Liver (tissue), 9 donors: ENCODE measurements around the gene PALLD. TPM values are rescaled to one million over a fixed set of nuclear protein-coding genes. Genes with fewer than 3 reads are reported as not detected.

Source experiments
- DNase-seq: peaks from one replicate; pipeline ENCODE4 v3.0.0-alpha.2; 2017; ENCODE audit warnings: low spot score
- H3K27ac ChIP-seq, 2 donors: one replicate each; pipeline ENCODE4 v1.7.0; 2013; ENCODE audit warnings: inconsistent platforms in 2 of 2, low read length in 2 of 2, control low read depth in 1 of 2, low read depth in 1 of 2, mild to moderate bottlenecking in 1 of 2
- H3K27me3 ChIP-seq, 4 donors: one replicate each; pipeline versions ENCODE4 v1.6.1 to v1.7.0; 2013; ENCODE audit warnings: low read length in 3 of 4, inconsistent platforms in 1 of 4, mild to moderate bottlenecking in 1 of 4, moderate library complexity in 1 of 4; ENCODE audit not compliant: control insufficient read depth in 4 of 4, insufficient read depth in 4 of 4
- H3K36me3 ChIP-seq, 4 donors: one replicate each; pipeline versions ENCODE4 v1.6.1 to v1.7.0; 2013; ENCODE audit warnings: low read length in 3 of 4, mild to moderate bottlenecking in 3 of 4, low read depth in 1 of 4, moderate library complexity in 1 of 4; ENCODE audit not compliant: control insufficient read depth in 4 of 4, insufficient read depth in 3 of 4
- H3K4me1 ChIP-seq, 4 donors: one replicate each; pipeline versions ENCODE4 v1.6.1 to v1.7.0; 2013; ENCODE audit warnings: low read length in 3 of 4, mild to moderate bottlenecking in 3 of 4, moderate library complexity in 1 of 4; ENCODE audit not compliant: control insufficient read depth in 4 of 4, insufficient read depth in 4 of 4
- H3K4me3 ChIP-seq, 3 donors: one replicate each; pipeline versions ENCODE4 v1.6.1 to v1.7.0; 2013; ENCODE audit warnings: low read length in 3 of 3, control low read depth in 1 of 3, low read depth in 1 of 3, mild to moderate bottlenecking in 1 of 3
- H3K9ac ChIP-seq, 2 donors: one replicate each; pipeline ENCODE4 v1.7.0; 2013; ENCODE audit warnings: low read length in 2 of 2, mild to moderate bottlenecking in 2 of 2, moderate library complexity in 2 of 2, control low read depth in 1 of 2, low read depth in 1 of 2
- H3K9me3 ChIP-seq, 4 donors: one replicate each; pipeline versions ENCODE4 v1.6.1 to v1.7.0; 2013; ENCODE audit warnings: low read length in 3 of 4; ENCODE audit not compliant: control insufficient read depth in 4 of 4
- EGR1 ChIP-seq, 2 donors: IDR thresholded peaks; 2 replicates each; pipeline ENCODE4 v1.6.1; 2016 to 2018; ENCODE audit warnings: antibody characterized with exemption in 2 of 2, low read depth in 2 of 2
- FOXA2 ChIP-seq: IDR thresholded peaks from 2 replicates; pipeline ENCODE4 v1.6.1; 2016; ENCODE audit warnings: antibody characterized with exemption
- GABPA ChIP-seq, 2 donors: IDR thresholded peaks in 1 of 2; conservative IDR thresholded peaks in 1 of 2; 2 replicates each; pipeline ENCODE4 v1.6.1; 2016; ENCODE audit warnings: antibody characterized with exemption in 2 of 2, mild to moderate bottlenecking in 1 of 2, moderate library complexity in 1 of 2
- HNF4A ChIP-seq, 2 donors: conservative IDR thresholded peaks; 2 replicates each; pipeline ENCODE4 v1.6.1; 2016; ENCODE audit warnings: antibody characterized with exemption in 2 of 2, mild to moderate bottlenecking in 2 of 2
- HNF4G ChIP-seq: IDR thresholded peaks from 2 replicates; pipeline ENCODE4 v1.6.1; 2016; ENCODE audit warnings: antibody characterized with exemption
- MAX ChIP-seq: IDR thresholded peaks from 2 replicates; pipeline ENCODE4 v1.6.1; 2016; ENCODE audit warnings: antibody characterized with exemption
- NR2F2 ChIP-seq: IDR thresholded peaks from 2 replicates; pipeline ENCODE4 v1.6.1; 2016; ENCODE audit warnings: antibody characterized with exemption
- RAD21 ChIP-seq, 2 donors: IDR thresholded peaks; 2 replicates each; pipeline ENCODE4 v1.6.1; 2016; ENCODE audit warnings: antibody characterized with exemption in 2 of 2, mild to moderate bottlenecking in 2 of 2
- REST ChIP-seq: IDR thresholded peaks from 2 replicates; pipeline ENCODE4 v1.6.1; 2016; ENCODE audit warnings: antibody characterized with exemption, mild to moderate bottlenecking
- RXRA ChIP-seq, 2 donors: IDR thresholded peaks; 2 replicates each; pipeline ENCODE4 v1.6.1; 2017 to 2018; ENCODE audit warnings: antibody characterized with exemption in 2 of 2, mild to moderate bottlenecking in 1 of 2
- SP1 ChIP-seq: IDR thresholded peaks from 2 replicates; pipeline ENCODE4 v1.6.1; 2018; ENCODE audit warnings: antibody characterized with exemption, mild to moderate bottlenecking
- TAF1 ChIP-seq: conservative IDR thresholded peaks from 2 replicates; pipeline ENCODE4 v1.6.1; 2016; ENCODE audit warnings: antibody characterized with exemption, mild to moderate bottlenecking
- ZBTB33 ChIP-seq: IDR thresholded peaks from 2 replicates; pipeline ENCODE4 v1.6.1; 2016; ENCODE audit warnings: antibody characterized with exemption
- WGBS: extraction: QIAGEN DNeasy Blood & Tissue Kit; methylation state at CpG from one replicate; pipeline ENCODE4 v1.1.7; 2013; 5-methylcytosine and 5-hydroxymethylcytosine counted together
- polyA plus RNA-seq, 2 donors: library from polyadenylated mRNA; stranded (reverse) in 1 of 2; unstranded in 1 of 2; fragments of 200-250 nt in 1 of 2; fragments of >200 nt in 1 of 2; fragmentation: Nextera tagmentation in 1 of 2; extraction: Ambion mirVana in 1 of 2; gene quantifications; one replicate each; pipeline versions ENCODE4 v1.2.1 to v1.2.3, GENCODE V29; 2013 to 2015
- total RNA-seq, 2 donors: library from RNA; depleted of rRNA; stranded (reverse); fragments of >200 nt; gene quantifications; one replicate each; pipeline ENCODE4 v1.2.3, GENCODE V29; 2014
- TF ChIP-seq, protein P1 (sequence below): IDR thresholded peaks from 2 replicates; pipeline ENCODE4 v1.6.1; 2016; ENCODE audit warnings: antibody characterized with exemption
- donor health status: healthy.
- donor health status: healthy.
- donor health status: healthy.
- donor health status: healthy.
- donor health status: healthy.

The PALLD gene
- total and polyA plus RNA-seq, 4 donors = 9.0 to 26.3 (median 14.7) TPM

DNA sequence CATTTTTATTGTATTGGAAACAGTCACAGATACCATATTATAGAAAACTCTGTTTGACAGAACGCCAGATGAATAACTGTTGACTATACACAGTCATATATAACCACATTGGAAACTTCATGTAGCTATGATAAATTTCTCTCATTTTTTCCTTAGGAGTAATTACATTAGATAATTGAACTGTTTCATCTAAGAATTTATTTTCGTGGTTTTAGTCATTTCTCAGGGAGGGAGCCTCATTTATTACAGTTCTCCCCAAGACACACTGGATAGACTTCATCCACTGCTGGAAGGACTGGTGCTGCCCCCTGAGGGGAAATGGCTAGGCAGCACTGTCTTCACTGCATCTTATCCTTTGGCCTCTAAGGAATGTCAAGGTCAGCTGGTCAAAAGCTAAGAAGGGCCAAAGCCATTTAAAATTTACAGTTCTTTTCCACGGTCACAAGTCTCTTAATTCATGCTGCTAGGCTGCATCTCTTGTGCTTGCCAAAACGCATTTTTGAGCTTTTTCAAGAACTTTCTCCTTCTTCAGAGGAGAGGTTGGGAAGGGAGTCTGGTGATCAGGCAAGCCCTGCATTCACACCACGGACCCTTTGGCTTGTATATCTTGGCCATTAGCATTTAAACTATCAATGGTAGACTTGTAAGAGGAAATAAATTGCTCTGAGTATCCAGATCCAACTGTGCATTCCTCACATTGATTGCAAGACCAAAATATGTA lies 368.1 kb downstream of the PALLD start:
- H3K4me1 ChIP-seq = peaks cover 0 to 2% (median 0%) of the 10 kb centered on the region in 4 donors
- no peak overlapping the region for H3K4me3 ChIP-seq
- no peaks in the 10 kb centered on the region for H3K27me3 ChIP-seq
- H3K27ac ChIP-seq = no peak overlapping the region
- TF ChIP-seq NR2F2 (peak; percentile 98), SP1 (peak; percentile 34), RAD21 (IDR thresholded peaks at IDR 0.05) (peak; percentile 43 to 47), GABPA (IDR thresholded peaks at IDR 0.05 in 1 of 2, conservative IDR thresholded peaks at IDR 0.05 in 1 of 2) (no peak), RXRA (IDR thresholded peaks at IDR 0.05) (peak; percentile 52 to 57), REST (no peak)
- no peak overlapping the region for H3K9ac ChIP-seq
- WGBS = 83% methylated on average over 5 of the region's 5 CpGs
- DNase-seq = no peak
- H3K36me3 ChIP-seq = no peaks in the 10 kb centered on the region
- H3K9me3 ChIP-seq = no peaks in the 10 kb centered on the region

DNA sequence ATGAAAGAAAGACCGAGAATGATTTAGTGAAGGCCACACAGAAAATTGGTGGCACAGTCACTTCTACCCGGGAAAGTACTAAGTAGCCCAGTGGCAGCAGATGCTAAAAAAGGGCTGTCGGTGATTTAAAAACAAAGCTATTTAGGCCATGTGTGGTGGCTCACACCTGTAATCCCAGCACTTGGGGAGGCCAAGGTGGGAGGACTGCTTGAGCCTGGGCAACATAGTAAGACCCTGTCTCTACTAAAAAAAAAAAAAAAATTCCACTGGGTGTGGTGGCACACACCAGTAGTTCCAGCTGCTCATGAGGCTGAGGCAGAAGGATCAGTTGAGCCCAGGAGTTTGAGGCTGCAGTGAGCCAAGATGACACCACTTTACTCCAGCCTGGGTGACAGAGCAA lies 369.0 kb downstream of the PALLD start:
- no peak overlapping the region for H3K4me3 ChIP-seq
- H3K36me3 ChIP-seq = no peaks in the 10 kb centered on the region
- H3K27ac ChIP-seq = no peak overlapping the region
- 92% methylated on average over 3 of the region's 3 CpGs for WGBS
- H3K9ac ChIP-seq = no peak overlapping the region
- TF ChIP-seq FOXA2 (no peak), TAF1 (no peak), MAX (no peak)
- DNase-seq = no peak
- H3K27me3 ChIP-seq = no peaks in the 10 kb centered on the region
- no peaks in the 10 kb centered on the region for H3K9me3 ChIP-seq
- peaks cover 0 to 2% (median 0%) of the 10 kb centered on the region in 4 donors for H3K4me1 ChIP-seq

DNA sequence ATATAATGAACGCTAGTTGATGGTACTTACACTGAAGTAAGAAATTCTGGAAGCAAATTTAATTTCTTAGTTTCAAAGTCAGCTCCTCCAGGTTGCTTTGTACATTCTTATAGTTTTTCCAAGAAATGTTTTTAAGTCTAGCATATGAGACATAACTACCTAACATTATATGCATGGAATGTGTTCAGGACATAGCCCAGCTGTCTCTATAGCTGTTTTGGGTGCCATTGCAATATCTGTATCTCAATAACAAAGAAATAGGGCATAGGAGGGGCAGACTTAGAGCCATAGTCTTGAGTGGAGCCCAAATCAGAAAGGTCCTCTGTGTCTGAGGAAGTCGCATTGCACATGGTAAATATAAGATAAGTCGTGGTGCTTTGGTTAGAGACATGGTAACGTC lies 369.8 kb downstream of the PALLD start:
- WGBS = 96% methylated on average over 4 of the region's 4 CpGs
- Histone ChIP-seq H3K4me1 (peaks cover 0 to 2% (median 0%) of the 10 kb centered on the region in 4 donors), H3K4me3 (no peak overlapping the region), H3K27me3 (no peaks in the 10 kb centered on the region), H3K36me3 (no peaks in the 10 kb centered on the region), H3K9me3 (no peaks in the 10 kb centered on the region), H3K27ac (no peak overlapping the region), H3K9ac (no peak overlapping the region)
- DNase-seq = no peak
- no peak for TF ChIP-seq EGR1 (IDR thresholded peaks at IDR 0.05; ENCODE audit: low read depth in 2 of 2)
- no peak for TF ChIP-seq RAD21 (IDR thresholded peaks at IDR 0.05)
- no peak for TF ChIP-seq MAX
- TF ChIP-seq FOXA2 = no peak
- no peak for TF ChIP-seq RXRA (IDR thresholded peaks at IDR 0.05)
- TF ChIP-seq GABPA (IDR thresholded peaks at IDR 0.05 in 1 of 2, conservative IDR thresholded peaks at IDR 0.05 in 1 of 2) = no peak
- TF ChIP-seq TAF1 = no peak
- no peak for TF ChIP-seq REST
- TF ChIP-seq HNF4A (conservative IDR thresholded peaks at IDR 0.05) = no peak
- TF ChIP-seq NR2F2 = no peak
- no peak for TF ChIP-seq ZBTB33
- no peak for TF ChIP-seq HNF4G
- TF ChIP-seq, protein P1, sequence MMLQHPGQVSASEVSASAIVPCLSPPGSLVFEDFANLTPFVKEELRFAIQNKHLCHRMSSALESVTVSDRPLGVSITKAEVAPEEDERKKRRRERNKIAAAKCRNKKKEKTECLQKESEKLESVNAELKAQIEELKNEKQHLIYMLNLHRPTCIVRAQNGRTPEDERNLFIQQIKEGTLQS = no peak
